Peyer's patch (tissue), 4 donors: Measurements from ENCODE around the gene SCN1A.

Source experiments
- POLR2A ChIP-seq, 2 donors: fragments of 450-650 bp; IDR thresholded peaks; one replicate each; pipeline ENCODE4 v1.5.1; 2017; ENCODE audit warnings: antibody characterized with exemption in 2 of 2, mild to moderate bottlenecking in 2 of 2, moderate library complexity in 2 of 2
- TF ChIP-seq, protein P1 (sequence below), 6 experiments: fragments of 450-650 bp in 4 of 6; fragments of 200-600 bp in 2 of 6; sonication (generic) in 1 of 6; IDR thresholded peaks; one replicate each; pipeline ENCODE4 v1.5.1; 2017 to 2019; ENCODE audit warnings: antibody characterized with exemption in 6 of 6, mild to moderate bottlenecking in 3 of 6, moderate library complexity in 1 of 6

DNA sequence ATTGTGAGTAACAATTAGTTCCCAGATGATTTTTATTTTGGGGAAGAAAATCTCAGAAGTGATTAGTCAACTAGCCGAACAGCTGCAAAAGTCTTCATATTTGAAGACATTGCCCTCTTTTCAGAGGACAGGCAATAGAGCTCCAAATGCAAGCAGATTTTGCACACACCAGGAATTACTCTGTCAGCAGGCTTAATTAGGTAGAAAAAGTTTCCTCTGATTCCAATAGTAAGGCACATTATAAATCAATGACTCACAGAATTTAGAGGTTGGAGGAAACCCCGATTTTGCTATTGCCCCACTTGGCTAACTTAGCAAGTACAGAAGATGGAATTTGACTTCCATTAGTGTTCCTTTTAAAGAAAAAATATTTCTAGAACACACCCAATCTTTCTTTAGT, 30.7 kb upstream of the SCN1A start:
- TF ChIP-seq, protein P1, sequence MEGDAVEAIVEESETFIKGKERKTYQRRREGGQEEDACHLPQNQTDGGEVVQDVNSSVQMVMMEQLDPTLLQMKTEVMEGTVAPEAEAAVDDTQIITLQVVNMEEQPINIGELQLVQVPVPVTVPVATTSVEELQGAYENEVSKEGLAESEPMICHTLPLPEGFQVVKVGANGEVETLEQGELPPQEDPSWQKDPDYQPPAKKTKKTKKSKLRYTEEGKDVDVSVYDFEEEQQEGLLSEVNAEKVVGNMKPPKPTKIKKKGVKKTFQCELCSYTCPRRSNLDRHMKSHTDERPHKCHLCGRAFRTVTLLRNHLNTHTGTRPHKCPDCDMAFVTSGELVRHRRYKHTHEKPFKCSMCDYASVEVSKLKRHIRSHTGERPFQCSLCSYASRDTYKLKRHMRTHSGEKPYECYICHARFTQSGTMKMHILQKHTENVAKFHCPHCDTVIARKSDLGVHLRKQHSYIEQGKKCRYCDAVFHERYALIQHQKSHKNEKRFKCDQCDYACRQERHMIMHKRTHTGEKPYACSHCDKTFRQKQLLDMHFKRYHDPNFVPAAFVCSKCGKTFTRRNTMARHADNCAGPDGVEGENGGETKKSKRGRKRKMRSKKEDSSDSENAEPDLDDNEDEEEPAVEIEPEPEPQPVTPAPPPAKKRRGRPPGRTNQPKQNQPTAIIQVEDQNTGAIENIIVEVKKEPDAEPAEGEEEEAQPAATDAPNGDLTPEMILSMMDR (IDR thresholded peaks at IDR 0.05), result no peak
- TF ChIP-seq POLR2A (IDR thresholded peaks at IDR 0.05), result no peak
